ENCODE measurements around the gene BTC.

The BTC gene, protein sequence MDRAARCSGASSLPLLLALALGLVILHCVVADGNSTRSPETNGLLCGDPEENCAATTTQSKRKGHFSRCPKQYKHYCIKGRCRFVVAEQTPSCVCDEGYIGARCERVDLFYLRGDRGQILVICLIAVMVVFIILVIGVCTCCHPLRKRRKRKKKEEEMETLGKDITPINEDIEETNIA

GRCh38 chr4:74794382-74795010 lies at the start of gene BTC:
BTC (minus strand) TSS chr4:74794523; CDS start chr4:74794325, 198 bp downstream.
- Histone ChIP-seq H3K9ac (ENCODE audit: low read length) (peak within 1 kb of the TSS; percentile 73), H4K20me1 (ENCODE audit: insufficient read depth, low read length) (no peaks in the 10 kb centered on the region), H3K79me2 (ENCODE audit: low read length) (no peaks in the 10 kb centered on the region), H3K9me3 (ENCODE audit: insufficient read depth, low read length) (no peaks in the 10 kb centered on the region), H3K4me3 (ENCODE audit: low read length) (peak within 1 kb of the TSS; percentile 85), H3K36me3 (replicated peaks; ENCODE audit: low read depth, low read length) (no peaks in the 10 kb centered on the region), H3K4me1 (ENCODE audit: low read length) (peaks cover 14% of the 10 kb centered on the region), H3K27ac (ENCODE audit: low read length) (no peak within 1 kb of the TSS), H3K27me3 (ENCODE audit: low read depth, low read length) (peaks cover 9% of the 10 kb centered on the region; the same call in 1 of the 2 replicates), H3K4me2 (ENCODE audit: low read length) (peak within 1 kb of the TSS; percentile 100), H2AFZ (ENCODE audit: low read depth, low read length) (peak within 1 kb of the TSS; percentile 59)
- TF ChIP-seq EZH2phosphoT487 (IDR thresholded peaks at IDR 0.05; ENCODE audit: low read depth) = no peak
- TF ChIP-seq, protein P1, sequence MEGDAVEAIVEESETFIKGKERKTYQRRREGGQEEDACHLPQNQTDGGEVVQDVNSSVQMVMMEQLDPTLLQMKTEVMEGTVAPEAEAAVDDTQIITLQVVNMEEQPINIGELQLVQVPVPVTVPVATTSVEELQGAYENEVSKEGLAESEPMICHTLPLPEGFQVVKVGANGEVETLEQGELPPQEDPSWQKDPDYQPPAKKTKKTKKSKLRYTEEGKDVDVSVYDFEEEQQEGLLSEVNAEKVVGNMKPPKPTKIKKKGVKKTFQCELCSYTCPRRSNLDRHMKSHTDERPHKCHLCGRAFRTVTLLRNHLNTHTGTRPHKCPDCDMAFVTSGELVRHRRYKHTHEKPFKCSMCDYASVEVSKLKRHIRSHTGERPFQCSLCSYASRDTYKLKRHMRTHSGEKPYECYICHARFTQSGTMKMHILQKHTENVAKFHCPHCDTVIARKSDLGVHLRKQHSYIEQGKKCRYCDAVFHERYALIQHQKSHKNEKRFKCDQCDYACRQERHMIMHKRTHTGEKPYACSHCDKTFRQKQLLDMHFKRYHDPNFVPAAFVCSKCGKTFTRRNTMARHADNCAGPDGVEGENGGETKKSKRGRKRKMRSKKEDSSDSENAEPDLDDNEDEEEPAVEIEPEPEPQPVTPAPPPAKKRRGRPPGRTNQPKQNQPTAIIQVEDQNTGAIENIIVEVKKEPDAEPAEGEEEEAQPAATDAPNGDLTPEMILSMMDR (IDR thresholded peaks at IDR 0.05; ENCODE audit: low read depth, low read length) = peak; percentile 44

- Histone ChIP-seq H3K4me3 (ENCODE audit: low read length) (no peak overlapping the region), H3K27me3 (ENCODE audit: low read depth, low read length) (no peaks in the 10 kb centered on the region), H3K9ac (ENCODE audit: low read length) (no peak overlapping the region)
Observed at GRCh38 chr4:74840936-74841509, 46.7 kb upstream of the BTC start.

DNA sequence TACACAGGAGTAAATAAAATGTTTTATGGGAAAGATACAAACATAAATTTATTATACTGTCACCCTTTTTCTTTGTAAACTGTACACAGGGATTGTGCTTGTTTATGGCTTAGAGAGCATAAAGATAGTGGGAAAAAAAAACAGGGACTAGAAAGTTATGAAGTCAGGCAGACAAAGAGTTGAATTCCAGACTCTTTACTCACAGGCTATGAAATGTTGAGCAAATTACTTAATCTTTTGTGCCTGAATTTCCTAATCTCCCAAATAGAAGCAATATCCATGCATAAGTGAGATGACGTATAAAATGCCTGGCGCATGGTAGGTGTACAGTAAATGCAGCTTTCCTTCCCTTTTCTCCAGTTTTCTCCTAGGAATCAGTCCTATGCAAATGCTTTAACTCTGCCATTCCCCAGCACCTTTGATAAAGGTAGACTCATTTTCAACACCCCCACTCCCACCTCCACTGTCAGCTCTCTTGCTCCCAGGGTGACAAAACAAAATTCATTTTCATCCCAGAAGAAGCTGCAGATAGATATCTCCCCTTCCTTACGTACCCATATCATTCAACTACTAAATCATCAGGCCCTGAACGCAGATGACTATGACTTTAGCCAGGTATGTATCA lies 44.5 kb upstream of the BTC start:
- Histone ChIP-seq H3K4me1 (ENCODE audit: low read length) (no peaks in the 10 kb centered on the region), H3K79me2 (ENCODE audit: low read length) (no peaks in the 10 kb centered on the region), H3K4me3 (ENCODE audit: low read length) (no peak overlapping the region), H3K27ac (ENCODE audit: low read length) (no peak overlapping the region), H3K9ac (ENCODE audit: low read length) (no peak overlapping the region), H4K20me1 (ENCODE audit: insufficient read depth, low read length) (no peaks in the 10 kb centered on the region), H2AFZ (ENCODE audit: low read depth, low read length) (no peak overlapping the region), H3K4me2 (ENCODE audit: low read length) (no peak overlapping the region), H3K36me3 (replicated peaks; ENCODE audit: low read depth, low read length) (no peaks in the 10 kb centered on the region), H3K27me3 (ENCODE audit: low read depth, low read length) (no peaks in the 10 kb centered on the region), H3K9me3 (ENCODE audit: insufficient read depth, low read length) (no peaks in the 10 kb centered on the region)
- TF ChIP-seq EZH2phosphoT487 (IDR thresholded peaks at IDR 0.05; ENCODE audit: low read depth) = no peak
- TF ChIP-seq, protein P1 (IDR thresholded peaks at IDR 0.05; ENCODE audit: low read depth, low read length) = no peak

More at GRCh38 chr4:74840936-74841509, 46.7 kb upstream of the BTC start:
- H3K4me2 ChIP-seq (ENCODE audit: low read length) = no peak overlapping the region
- TF ChIP-seq, protein P1 (IDR thresholded peaks at IDR 0.05; ENCODE audit: low read depth, low read length) = no peak
- no peak for TF ChIP-seq EZH2phosphoT487 (IDR thresholded peaks at IDR 0.05; ENCODE audit: low read depth)
- H4K20me1 ChIP-seq (ENCODE audit: insufficient read depth, low read length) = no peaks in the 10 kb centered on the region
- H3K4me1 ChIP-seq (ENCODE audit: low read length) = no peaks in the 10 kb centered on the region
- H3K36me3 ChIP-seq (replicated peaks; ENCODE audit: low read depth, low read length) = no peaks in the 10 kb centered on the region
- no peaks in the 10 kb centered on the region for H3K9me3 ChIP-seq (ENCODE audit: insufficient read depth, low read length)
- no peak overlapping the region for H2AFZ ChIP-seq (ENCODE audit: low read depth, low read length)
- H3K27ac ChIP-seq (ENCODE audit: low read length) = no peak overlapping the region
- no peaks in the 10 kb centered on the region for H3K79me2 ChIP-seq (ENCODE audit: low read length)

- no peak for TF ChIP-seq EZH2phosphoT487 (IDR thresholded peaks at IDR 0.05; ENCODE audit: low read depth)
- TF ChIP-seq, protein P1 (IDR thresholded peaks at IDR 0.05; ENCODE audit: low read depth, low read length) = peak; percentile 31
- Histone ChIP-seq H3K79me2 (ENCODE audit: low read length) (no peaks in the 10 kb centered on the region), H3K9ac (ENCODE audit: low read length) (no peak overlapping the region), H3K36me3 (replicated peaks; ENCODE audit: low read depth, low read length) (no peaks in the 10 kb centered on the region), H3K9me3 (ENCODE audit: insufficient read depth, low read length) (no peaks in the 10 kb centered on the region), H3K4me2 (ENCODE audit: low read length) (no peak overlapping the region), H3K27me3 (ENCODE audit: low read depth, low read length) (no peaks in the 10 kb centered on the region), H3K4me1 (ENCODE audit: low read length) (peaks cover 6% of the 10 kb centered on the region; the same call in 1 of the 2 replicates), H4K20me1 (ENCODE audit: insufficient read depth, low read length) (no peaks in the 10 kb centered on the region), H2AFZ (ENCODE audit: low read depth, low read length) (no peak overlapping the region), H3K4me3 (ENCODE audit: low read length) (no peak overlapping the region), H3K27ac (ENCODE audit: low read length) (no peak overlapping the region)
Observed at GRCh38 chr4:74830928-74831327, 36.6 kb upstream of the BTC start.

Measured in OCI-LY3 (cell line).